GM12891 (cell line): Measurements from ENCODE around the gene SAGE1.

Experiments used
- PAX5 ChIP-seq: IDR thresholded peaks from 2 replicates; pipeline ENCODE4 v1.6.1; 2011; ENCODE audit warnings: low read length, moderate library complexity, mild to moderate bottlenecking; ENCODE audit not compliant: insufficient read depth, severe bottlenecking
- POLR2A ChIP-seq: IDR thresholded peaks from 2 replicates; pipeline ENCODE4 v1.6.1; 2011; ENCODE audit warnings: low read depth, low read length, control low read depth
- POLR2AphosphoS5 ChIP-seq: IDR thresholded peaks from 2 replicates; pipeline ENCODE4 v1.6.1; 2011; ENCODE audit warnings: low read depth, low read length, control low read depth
- TAF1 ChIP-seq: IDR thresholded peaks from 2 replicates; pipeline ENCODE4 v1.6.1; 2011; ENCODE audit warnings: low read depth, low read length, control low read depth

DNA sequence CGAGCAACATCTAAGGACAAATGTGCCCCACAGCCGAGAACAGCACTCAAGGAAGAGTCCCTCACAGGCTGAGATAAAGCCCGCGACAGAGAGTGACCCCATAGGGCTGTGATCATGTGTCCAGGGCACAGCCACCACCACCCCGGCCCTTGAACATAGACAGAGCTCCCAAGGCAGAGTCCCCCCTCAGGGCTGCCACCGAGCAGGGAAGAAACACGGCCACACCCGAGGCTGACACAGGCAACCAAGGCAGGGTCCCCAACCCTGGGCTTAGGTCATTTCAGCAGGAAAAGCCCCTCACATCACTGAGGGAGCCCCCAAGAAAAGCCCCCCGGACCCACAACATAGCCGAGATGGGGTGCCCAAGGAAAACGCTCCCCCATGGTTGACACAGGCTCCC lies 735 bp upstream of the SAGE1 start:
- TF ChIP-seq POLR2A: no peak
- TF ChIP-seq PAX5: no peak
- TF ChIP-seq TAF1: no peak
- no peak for TF ChIP-seq POLR2AphosphoS5
